OCI-LY7 (cell line): ENCODE results near the gene DLX5. TPM values are rescaled to one million over a fixed set of nuclear protein-coding genes. Genes with fewer than 3 reads are reported as not detected.

Experiments used
- BruUV-seq: library from RNA; stranded (reverse); fragments of 400-500 nt; replicated peaks from 2 replicates; lab custom pipeline; 2021; lab: Mats Ljungman, UMichigan
- CTCF ChIA-PET: fragments of 300-600 bp; sonication (Branson Sonifier 250); formaldehyde crosslinking; loops from one replicate; lab custom pipeline; 2022; ENCODE audit warnings: antibody characterized with exemption; ENCODE audit not compliant: unreplicated experiment; lab: Charles Lee
- POLR2A ChIA-PET: fragments of 300-600 bp; sonication (Branson Sonifier 250); formaldehyde crosslinking; loops from one replicate; lab custom pipeline; 2022; ENCODE audit warnings: antibody characterized with exemption; lab: Charles Lee
- DNase-seq: peaks from one replicate; pipeline ENCODE4 v3.0.0-alpha.2; 2015; ENCODE audit warnings: low spot score
- H2AFZ ChIP-seq: fragments of 200-600 bp; sonication (generic), shearing (Covaris generic); 2 replicates; pipeline ENCODE4 v1.6.1; 2014; ENCODE audit warnings: mild to moderate bottlenecking, antibody characterized with exemption, low read length, moderate library complexity
- H3K27ac ChIP-seq: fragments of 200-600 bp; sonication (generic); 2 replicates; pipeline ENCODE4 v1.5.1; 2014; ENCODE audit warnings: mixed run types, low read depth, mild to moderate bottlenecking, moderate library complexity, low read length, inconsistent platforms; ENCODE audit not compliant: poor library complexity, severe bottlenecking
- H3K36me3 ChIP-seq: fragments of 200-600 bp; sonication (generic); 2 replicates; pipeline ENCODE4 v1.6.1; 2014; ENCODE audit warnings: mild to moderate bottlenecking, antibody characterized with exemption, low read length, moderate library complexity, mixed read lengths; ENCODE audit not compliant: insufficient read depth
- H3K4me1 ChIP-seq: fragments of 200-600 bp; sonication (generic); 2 replicates; pipeline ENCODE4 v1.5.1; 2014; ENCODE audit warnings: mild to moderate bottlenecking, low read length; ENCODE audit not compliant: insufficient read depth, poor library complexity, severe bottlenecking
- H3K4me2 ChIP-seq: fragments of 200-600 bp; sonication (generic); 2 replicates; pipeline ENCODE4 v1.6.1; 2014; ENCODE audit warnings: mild to moderate bottlenecking, low read length
- H3K4me3 ChIP-seq: fragments of 200-600 bp; sonication (generic); 2 replicates; pipeline ENCODE4 v1.5.1; 2014; ENCODE audit warnings: mild to moderate bottlenecking, low read depth, low read length; ENCODE audit not compliant: poor library complexity, severe bottlenecking
- H3K79me2 ChIP-seq: fragments of 200-600 bp; sonication (generic); 2 replicates; pipeline ENCODE4 v1.6.1; 2016; ENCODE audit warnings: low read depth, mild to moderate bottlenecking, low read length, moderate library complexity, mixed read lengths; ENCODE audit not compliant: insufficient read depth
- H3K9me2 ChIP-seq: fragments of 200-600 bp; sonication (generic); 2 replicates; pipeline ENCODE4 v1.6.1; 2016; ENCODE audit warnings: mild to moderate bottlenecking, low read length, mixed read lengths; ENCODE audit not compliant: insufficient read depth
- H3K9me3 ChIP-seq: fragments of 200-600 bp; sonication (generic); 2 replicates; pipeline ENCODE4 v1.6.1; 2014; ENCODE audit warnings: mild to moderate bottlenecking, mixed run types, low read length, mixed read lengths
- H4K20me1 ChIP-seq: fragments of 200-600 bp; sonication (generic); 2 replicates; pipeline ENCODE4 v1.6.1; 2014; ENCODE audit warnings: mild to moderate bottlenecking, antibody characterized with exemption, low read length, moderate library complexity, mixed read lengths; ENCODE audit not compliant: insufficient read depth
- CTCF ChIP-seq: fragments of 200-600 bp; sonication (generic); conservative IDR thresholded peaks from 2 replicates; pipeline ENCODE4 v1.5.1; 2014; ENCODE audit warnings: mild to moderate bottlenecking, antibody characterized with exemption, low read length, moderate library complexity, mixed read lengths
- EZH2phosphoT487 ChIP-seq: fragments of 200-600 bp; sonication (generic); IDR thresholded peaks from 2 replicates; pipeline ENCODE4 v1.6.1; 2018; ENCODE audit warnings: low read depth, borderline replicate concordance, mild to moderate bottlenecking, mixed run types, antibody characterized with exemption, low read length, moderate library complexity, mixed read lengths
- intact Hi-C: fragments of 100-400 bp; cut with micrococcal nuclease; formaldehyde crosslinking; loops from one replicate; pipeline ENCODE4 v1.10.0; 2022; ENCODE audit not compliant: unreplicated experiment
- total RNA-seq, 2 experiments: library from RNA; depleted of rRNA in 1 of 2; stranded (reverse); fragments of >200 nt in 1 of 2; shearing (Covaris generic) in 1 of 2; gene quantifications; 2 replicates each; pipeline ENCODE4 v1.2.3, GENCODE V29; 2014 to 2022

The DLX5 gene
- total RNA-seq, 2 experiments from 2014 or later = not detected

- no TSS peak for BruUV-seq
- Histone ChIP-seq H3K9me2 (no peaks in the 10 kb centered on the region), H3K27ac (no peak overlapping the region), H3K4me2 (no peak overlapping the region), H3K9me3 (no peaks in the 10 kb centered on the region), H3K36me3 (no peaks in the 10 kb centered on the region), H3K79me2 (no peaks in the 10 kb centered on the region), H3K4me3 (no peak overlapping the region), H2AFZ (no peak overlapping the region), H3K4me1 (no peaks in the 10 kb centered on the region), H4K20me1 (no peaks in the 10 kb centered on the region)
- intact Hi-C loops = no loop called here
- ChIA-PET CTCF (no interaction called here), POLR2A (interaction anchor here (0.8 kb wide), 1 partner anchor 50 kb away, joined by 4 read pairs; no protein-coding TSS in a partner anchor)
- DNase-seq = no peak
- TF ChIP-seq CTCF = no peak
- TF ChIP-seq EZH2phosphoT487 = no peak
Observed at GRCh38 chr7:97013845-97014134, 10.8 kb downstream of the DLX5 start.

GRCh38 chr7:97013134-97013844, 11.3 kb downstream of the DLX5 start:
- no peak overlapping the region for H3K27ac ChIP-seq
- H3K4me2 ChIP-seq = no peak overlapping the region
- BruUV-seq = no TSS peak
- H3K36me3 ChIP-seq = no peaks in the 10 kb centered on the region
- H4K20me1 ChIP-seq = no peaks in the 10 kb centered on the region
- DNase-seq = no peak
- H3K9me3 ChIP-seq = no peaks in the 10 kb centered on the region
- POLR2A ChIA-PET = interaction anchor here (0.6 to 0.8 kb wide), 2 partner anchors 51 to 1048 kb away, joined by 3 to 4 read pairs; no protein-coding TSS in a partner anchor
- TF ChIP-seq EZH2phosphoT487 (no peak), CTCF (no peak)
- no peaks in the 10 kb centered on the region for H3K4me1 ChIP-seq
- CTCF ChIA-PET = no interaction called here
- intact Hi-C loops = no loop called here
- H3K79me2 ChIP-seq = no peaks in the 10 kb centered on the region
- no peak overlapping the region for H2AFZ ChIP-seq
- H3K9me2 ChIP-seq = no peaks in the 10 kb centered on the region
- H3K4me3 ChIP-seq = no peak overlapping the region

- H4K20me1 ChIP-seq = no peaks in the 10 kb centered on the region
- TF ChIP-seq EZH2phosphoT487 (no peak), CTCF (no peak)
- H3K4me2 ChIP-seq = no peak overlapping the region
- DNase-seq = no peak
- no peaks in the 10 kb centered on the region for H3K79me2 ChIP-seq
- no peak overlapping the region for H2AFZ ChIP-seq
- H3K27ac ChIP-seq = no peak overlapping the region
- BruUV-seq = no TSS peak
- H3K9me2 ChIP-seq = no peaks in the 10 kb centered on the region
- no peaks in the 10 kb centered on the region for H3K4me1 ChIP-seq
- no peak overlapping the region for H3K4me3 ChIP-seq
- H3K9me3 ChIP-seq = no peaks in the 10 kb centered on the region
- no peaks in the 10 kb centered on the region for H3K36me3 ChIP-seq
- intact Hi-C loops = no loop called here
- POLR2A ChIA-PET = no interaction called here
- CTCF ChIA-PET = no interaction called here
Observed at GRCh38 chr7:97012365-97013133, 12.1 kb downstream of the DLX5 start.
